NCI-H2171 treated with DMSO at 0.1 percent for 48 hours (cell line): Measurements from ENCODE around the gene TRIM58.

Experiments
- DNase-seq: peaks from one replicate; lab custom pipeline; 2025; lab: John Stamatoyannopoulos, UW

The TRIM58 gene

DNA sequence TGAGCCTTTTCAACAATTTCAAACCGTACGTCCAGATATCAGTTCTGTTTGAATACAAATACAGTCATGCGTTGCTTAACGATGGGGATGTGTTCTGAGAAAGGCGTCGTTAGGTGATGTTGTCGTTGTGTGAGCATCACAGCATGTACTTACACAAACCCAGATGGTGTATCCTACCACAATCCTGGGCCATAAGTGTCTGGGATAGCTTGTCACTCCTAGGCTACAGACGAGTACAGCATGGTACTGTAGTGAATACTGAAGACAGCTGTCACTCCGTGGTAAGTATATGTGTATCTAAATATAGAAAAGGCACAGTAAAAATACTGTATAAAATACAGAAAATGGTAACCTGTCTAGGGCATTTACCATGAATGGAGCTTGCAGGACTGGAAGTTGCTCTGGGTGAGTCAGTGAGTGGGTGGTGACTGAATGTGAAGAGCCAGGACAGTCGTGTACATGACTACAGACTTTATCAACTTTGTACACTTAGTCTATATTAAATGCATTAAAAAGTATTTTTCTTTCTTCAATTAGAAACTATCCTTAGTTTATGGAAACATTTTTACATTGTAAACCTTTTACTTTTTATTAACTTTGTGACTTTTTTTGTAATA, 27.9 kb downstream of the TRIM58 start:
- no peak for DNase-seq

DNA sequence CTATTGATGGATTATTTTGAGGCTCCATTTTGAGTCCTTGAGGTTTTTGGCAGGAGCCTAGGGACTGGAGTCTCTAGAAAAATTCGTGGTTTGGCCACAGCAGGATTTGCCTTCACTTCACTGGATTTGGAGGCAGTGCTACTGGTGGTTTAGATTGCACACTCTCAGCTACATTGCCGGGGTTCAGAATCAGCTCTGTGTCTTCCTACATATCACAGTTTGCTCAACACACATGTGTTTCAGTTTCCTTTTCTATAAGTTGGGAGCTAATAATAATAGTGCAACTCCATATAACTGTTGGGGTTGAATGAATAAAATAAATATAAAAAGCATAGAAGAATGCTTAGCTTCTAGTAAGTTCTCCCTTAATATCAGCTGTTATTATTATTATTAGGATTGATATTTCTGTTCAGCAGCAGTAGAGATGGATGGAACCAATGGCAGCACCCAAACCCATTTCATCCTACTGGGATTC, 38.2 kb downstream of the TRIM58 start, which contains the start of gene OR2W3:
Gene OR2W3, plus strand, starts transcription at position 425 of the 475 bp plus-strand sequence. Its CDS starts 0 bp downstream, at position 425.
- DNase-seq = no peak

DNA sequence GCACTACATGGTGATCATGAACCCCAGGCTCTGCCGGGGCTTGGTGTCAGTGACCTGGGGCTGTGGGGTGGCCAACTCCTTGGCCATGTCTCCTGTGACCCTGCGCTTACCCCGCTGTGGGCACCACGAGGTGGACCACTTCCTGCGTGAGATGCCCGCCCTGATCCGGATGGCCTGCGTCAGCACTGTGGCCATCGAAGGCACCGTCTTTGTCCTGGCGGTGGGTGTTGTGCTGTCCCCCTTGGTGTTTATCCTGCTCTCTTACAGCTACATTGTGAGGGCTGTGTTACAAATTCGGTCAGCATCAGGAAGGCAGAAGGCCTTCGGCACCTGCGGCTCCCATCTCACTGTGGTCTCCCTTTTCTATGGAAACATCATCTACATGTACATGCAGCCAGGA, 39.0 kb downstream of the TRIM58 start:
- DNase-seq = no peak

DNA sequence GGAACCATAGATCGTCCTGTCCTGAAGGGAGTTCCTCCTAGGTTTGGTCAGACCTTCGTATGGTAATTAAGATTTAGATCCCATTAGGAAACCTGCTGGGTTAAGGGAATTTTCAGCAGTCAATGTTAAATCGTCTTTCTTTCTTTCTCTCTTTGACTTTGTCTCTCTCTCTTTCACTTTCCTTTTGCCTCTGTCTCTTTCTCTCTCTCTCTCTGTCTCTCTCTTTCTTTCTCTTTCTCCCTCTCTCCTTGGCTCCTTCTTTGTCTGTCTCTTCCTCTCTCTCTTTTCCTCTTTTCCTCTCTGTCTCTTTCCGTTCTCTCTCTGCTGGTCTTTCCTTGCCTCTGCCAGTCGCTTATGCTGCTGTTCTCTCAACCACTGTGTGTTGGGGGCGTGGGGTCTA, 47.1 kb downstream of the TRIM58 start:
- DNase-seq = no peak

DNA sequence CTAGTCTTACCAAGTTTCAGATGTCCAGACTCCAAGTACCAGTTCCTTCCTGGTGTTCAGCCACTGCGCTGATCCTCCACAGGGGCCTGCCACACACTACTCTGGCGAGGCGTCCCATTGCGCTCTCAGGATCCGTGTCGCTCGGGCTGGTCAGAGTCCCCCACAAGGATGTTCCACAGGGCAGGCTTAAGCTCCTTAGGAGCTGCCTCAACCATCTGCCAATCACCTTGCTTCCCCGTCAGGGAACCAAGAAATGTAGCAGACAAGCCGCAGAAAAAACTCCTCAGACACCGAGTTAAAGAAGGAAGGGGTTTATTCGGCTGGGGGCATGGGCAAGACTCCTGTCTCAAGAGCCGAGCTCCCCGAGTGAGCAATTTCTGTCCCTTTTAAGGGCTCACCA, 48.2 kb downstream of the TRIM58 start:
- DNase-seq = no peak

DNA sequence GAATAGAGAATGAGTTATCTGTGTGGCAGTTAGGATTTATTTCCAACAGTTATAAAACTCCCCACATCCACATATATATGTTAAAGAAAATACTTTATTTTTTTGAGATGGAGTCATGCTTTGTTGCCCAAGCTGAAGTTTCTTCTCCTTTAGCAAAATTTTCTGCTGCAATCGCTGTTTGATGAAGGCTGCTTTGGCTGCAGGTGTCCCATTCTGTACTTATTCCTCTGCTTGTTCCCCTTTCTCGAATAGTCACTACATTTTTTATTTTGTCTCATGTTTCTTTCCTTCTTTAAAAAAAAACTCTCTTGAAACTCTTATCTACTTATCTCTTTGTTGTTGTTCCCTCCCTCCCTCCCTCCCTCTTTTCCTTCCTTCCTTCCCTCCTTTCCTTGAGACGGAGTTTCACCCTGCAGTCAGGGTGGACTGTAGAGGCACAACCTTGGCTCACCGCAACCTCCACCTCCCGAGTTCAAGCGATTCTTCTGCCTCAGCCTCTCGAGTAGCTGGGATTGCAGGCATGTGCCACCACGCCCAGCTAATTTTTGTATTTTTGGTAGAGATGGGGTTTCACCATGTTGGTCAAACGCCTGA, 49.0 kb downstream of the TRIM58 start:
- no peak for DNase-seq

DNA sequence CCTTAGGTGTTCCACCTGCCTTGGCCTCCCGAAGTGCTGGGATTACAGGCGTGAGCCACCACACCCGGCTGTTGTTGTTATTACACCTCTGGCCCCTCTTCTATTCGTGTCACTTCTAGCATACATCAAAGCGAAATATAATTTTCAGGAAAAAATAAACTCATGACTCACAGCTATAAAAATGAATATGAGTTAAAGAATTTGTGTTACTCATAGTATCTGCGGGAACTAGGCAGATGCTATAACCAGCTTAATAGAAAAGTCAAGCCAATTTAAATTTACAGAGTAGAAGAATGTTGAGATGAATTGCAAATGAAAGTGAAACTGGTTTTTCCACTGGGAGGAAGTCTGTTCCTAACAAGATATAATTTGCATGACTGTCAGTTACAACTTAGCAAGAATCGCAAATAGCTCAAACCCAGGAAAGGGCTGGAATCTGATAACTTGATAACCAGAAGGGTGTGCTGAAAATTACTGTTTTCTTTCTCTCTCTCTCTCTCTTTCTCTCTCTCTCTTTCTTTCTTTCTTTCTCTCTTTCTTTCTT, 49.6 kb downstream of the TRIM58 start:
- no peak for DNase-seq

DNA sequence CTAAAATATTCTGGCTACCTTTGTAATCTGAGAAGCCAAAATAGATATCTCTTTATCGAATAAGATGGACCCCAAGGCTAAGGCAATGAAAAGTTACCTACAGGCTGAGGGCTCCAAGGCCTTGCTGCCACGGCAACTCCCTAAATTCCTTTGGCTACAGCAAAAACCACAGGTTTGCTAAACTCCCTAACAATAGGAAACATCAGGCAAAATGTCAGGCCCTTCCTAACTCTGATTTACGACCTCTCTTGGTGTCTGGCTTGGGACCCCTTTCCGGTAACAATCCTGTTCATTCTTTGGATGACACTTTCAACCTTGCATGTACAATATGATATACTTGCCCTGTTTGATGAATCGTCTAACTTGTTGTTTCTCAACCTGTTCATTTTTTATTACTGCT, 51.8 kb downstream of the TRIM58 start:
- no peak for DNase-seq

- DNase-seq = no peak
Observed at GRCh38 chr1:247913786-247914185, 56.8 kb downstream of the TRIM58 start.

- no peak for DNase-seq
Observed at GRCh38 chr1:247914941-247915662, 58.1 kb downstream of the TRIM58 start.

DNA sequence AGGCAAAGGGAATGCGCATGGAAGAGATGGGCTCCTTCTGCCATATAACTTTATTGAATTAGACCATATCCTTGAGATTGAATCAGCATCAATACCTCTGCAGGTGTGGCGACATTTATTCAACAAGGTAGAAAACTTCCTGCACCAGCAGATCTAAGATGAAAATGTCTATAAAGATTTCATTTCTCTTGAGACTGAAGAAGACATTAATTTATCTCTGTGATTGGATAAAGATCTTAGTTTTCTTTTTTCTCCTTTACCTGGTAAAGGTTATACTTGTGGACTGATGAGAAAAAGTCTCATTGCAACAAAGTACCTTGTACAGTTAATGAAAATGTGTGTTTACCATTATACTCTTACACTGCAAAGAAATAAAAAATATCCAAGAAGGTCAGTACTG, 63.0 kb downstream of the TRIM58 start, which contains the start of gene OR2T8:
Gene OR2T8, plus strand, starts transcription at position 301 of the 400 bp plus-strand sequence. CDS start 766 bp downstream, outside the sequence.
- DNase-seq = no peak

- no peak for DNase-seq
Observed at GRCh38 chr1:247923941-247924340, 67.0 kb downstream of the TRIM58 start.

DNA sequence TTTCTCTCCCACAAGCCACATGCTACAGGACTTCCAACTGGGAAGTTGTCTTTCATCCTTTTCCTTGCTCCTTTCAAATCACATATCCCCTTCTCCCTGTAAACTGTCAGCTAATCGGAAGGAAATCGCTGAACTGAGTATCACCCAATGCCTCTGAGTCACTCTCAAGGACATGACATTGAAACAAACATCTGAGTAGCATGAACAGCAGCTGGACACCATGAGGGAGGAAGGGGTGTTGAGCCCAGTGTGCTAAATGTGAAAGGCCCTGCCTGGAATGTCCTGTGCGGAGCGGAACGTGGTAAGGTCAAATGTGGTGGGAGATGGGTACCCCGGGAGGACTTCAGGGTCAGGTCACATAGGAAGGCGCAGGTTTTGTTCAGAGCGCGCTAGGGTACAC, 67.9 kb downstream of the TRIM58 start, which contains the start of gene OR2AJ1:
Gene OR2AJ1, plus strand, starts transcription at position 22 of the 400 bp plus-strand sequence. CDS start 8,880 bp downstream, outside the sequence.
- no peak for DNase-seq
